T47D (cell line): ENCODE measurements around the gene NT5C3B.

Experiments used
- DNase-seq, 2 experiments: peaks; one replicate each; pipeline versions ENCODE4 v3.0.0 to v3.0.0-alpha.2; 2011 to 2012; ENCODE audit warnings: low read depth in 1 of 2, low spot score in 1 of 2
- JUND ChIP-seq: IDR thresholded peaks from 2 replicates; pipeline ENCODE4 v1.6.1; 2012; ENCODE audit warnings: low read depth
- in situ Hi-C: cut with HindIII; loops from 2 replicates; pipeline ENCODE4 v1.10.0; 2016; ENCODE audit warnings: low sequenced_read_pairs, low pct_unique_long_range_greater_than_20kb

NT5C3B gene

DNA sequence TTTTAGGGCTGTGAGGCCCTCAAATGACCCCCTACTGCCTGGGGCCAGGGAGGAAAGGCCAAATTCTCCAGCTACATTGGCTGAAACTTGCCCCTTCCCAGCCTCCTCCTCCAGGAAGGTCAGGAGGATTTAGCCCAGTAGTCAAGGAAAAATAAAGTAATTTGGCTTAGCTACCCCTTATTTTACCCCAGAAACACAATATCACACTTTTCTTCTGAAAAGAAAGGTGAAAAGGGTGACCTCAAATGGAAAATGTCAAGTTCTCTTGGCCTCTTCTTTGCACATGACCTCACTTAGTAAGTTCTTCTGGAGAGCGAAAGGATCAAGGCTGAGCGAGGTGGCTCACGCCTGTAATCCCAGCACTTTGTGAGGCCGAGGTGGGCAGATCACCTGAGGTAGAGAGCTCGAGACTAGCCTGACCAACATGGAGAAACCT lies 41.5 kb downstream of the NT5C3B start:
- TF ChIP-seq JUND: no peak
- no peak for DNase-seq
- in situ Hi-C loops: no loop called here

DNA sequence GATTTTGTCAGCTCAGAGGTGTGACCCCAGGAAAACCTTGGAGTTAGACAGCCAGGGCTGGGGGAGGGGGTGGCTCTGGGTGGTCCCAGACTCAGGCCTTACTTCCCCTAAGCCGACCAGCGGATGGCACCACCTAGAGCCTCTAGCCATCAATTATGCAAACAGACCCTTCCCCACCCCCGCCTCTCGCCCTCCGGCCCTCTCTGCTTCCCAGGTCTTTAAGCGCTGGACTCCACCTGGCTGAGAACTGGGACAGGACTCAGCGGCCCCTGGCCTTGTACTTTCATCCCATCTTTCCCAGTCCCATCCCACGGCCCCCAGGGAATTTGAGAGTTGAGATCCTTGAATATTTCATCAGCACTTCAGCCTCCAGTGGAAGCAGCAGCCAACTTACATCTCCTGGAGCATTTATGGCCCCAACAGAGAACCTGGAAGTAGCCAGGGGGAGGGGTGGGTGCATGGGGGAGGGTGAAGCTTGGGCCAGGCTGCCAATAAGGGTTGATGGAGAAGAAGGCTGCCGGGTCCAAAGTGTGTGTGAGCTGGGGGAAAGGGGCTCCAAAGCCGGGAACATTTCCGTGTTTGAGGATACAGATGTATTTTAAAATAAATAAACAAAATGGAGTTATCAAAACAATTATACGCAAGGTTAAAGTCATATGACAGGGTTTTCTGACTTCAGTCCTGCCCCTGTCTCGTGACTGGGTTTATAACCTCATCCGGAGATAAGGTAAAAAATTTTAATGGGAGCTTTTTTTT lies 42.1 kb downstream of the NT5C3B start:
- in situ Hi-C loops: no loop called here
- DNase-seq: peak in 1 of 2 experiments; percentile 57
- TF ChIP-seq JUND: no peak

DNA sequence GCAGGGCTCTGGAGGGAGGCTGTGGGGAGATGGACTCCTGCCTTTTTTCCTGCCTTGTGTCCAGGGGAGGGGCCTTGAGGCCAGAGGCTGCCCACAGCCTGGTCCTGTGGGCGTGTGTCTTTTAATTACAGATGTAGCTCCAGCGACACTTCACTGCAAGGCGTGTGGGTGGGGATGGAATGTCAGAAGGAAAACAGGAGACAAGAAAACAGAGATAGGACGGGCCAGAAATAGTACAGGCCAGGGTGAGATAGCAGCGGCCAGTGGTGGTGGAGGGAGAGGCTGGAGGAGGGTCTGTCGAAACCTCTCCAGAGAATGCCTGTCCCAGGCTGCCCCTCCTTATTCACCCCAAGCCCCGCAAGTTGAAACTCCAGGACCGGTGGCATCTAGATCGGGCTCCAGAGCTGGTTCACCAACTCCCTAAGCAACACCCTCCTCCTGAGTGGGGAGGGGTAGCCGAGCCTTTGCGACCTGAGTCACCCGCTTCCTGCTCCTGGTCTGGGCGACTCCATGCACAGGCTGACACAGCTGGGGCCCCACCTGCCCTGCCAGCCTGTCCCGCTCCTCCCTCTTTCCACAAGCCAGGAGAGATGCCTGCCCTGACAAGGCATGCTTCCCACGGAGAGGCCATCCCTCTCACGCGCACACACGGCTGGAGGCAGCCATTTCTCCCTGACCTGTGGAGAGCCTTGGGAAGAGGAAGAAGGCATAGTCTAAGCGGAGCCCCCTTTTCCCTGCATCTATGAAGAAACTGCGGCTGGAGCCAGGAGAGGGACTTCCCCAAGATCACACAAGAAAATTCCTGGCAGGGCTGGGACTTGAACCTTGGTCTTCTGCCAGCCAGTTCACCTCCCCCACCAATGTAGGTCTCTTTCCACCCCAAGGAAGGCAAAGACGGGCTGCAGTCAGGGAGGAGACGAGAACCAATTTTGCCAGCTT lies 42.9 kb downstream of the NT5C3B start:
- in situ Hi-C loops: no loop called here
- TF ChIP-seq JUND: no peak
- DNase-seq: peak in 1 of 2 experiments; percentile 95

DNA sequence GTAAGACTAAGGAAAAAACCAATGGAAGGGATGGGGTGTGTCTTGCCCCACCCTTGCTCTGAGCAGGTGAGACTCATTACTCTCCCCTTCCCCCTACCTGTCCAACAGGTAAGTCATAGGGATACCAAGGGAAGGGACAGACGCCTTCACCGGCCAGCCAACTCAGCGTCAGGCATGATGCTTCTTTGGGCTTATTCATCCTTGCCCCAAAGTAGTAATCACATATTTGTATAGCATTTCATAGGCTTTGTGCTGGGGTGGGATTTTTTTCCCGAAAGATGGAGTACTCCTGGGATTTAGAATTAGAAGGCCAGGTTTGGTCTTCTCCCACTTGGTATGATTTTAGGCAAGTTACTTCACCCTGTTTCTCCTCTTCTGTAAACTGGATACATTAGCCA lies 49.0 kb downstream of the NT5C3B start:
- no peak for DNase-seq
- in situ Hi-C loops: no loop called here
- no peak for TF ChIP-seq JUND

DNA sequence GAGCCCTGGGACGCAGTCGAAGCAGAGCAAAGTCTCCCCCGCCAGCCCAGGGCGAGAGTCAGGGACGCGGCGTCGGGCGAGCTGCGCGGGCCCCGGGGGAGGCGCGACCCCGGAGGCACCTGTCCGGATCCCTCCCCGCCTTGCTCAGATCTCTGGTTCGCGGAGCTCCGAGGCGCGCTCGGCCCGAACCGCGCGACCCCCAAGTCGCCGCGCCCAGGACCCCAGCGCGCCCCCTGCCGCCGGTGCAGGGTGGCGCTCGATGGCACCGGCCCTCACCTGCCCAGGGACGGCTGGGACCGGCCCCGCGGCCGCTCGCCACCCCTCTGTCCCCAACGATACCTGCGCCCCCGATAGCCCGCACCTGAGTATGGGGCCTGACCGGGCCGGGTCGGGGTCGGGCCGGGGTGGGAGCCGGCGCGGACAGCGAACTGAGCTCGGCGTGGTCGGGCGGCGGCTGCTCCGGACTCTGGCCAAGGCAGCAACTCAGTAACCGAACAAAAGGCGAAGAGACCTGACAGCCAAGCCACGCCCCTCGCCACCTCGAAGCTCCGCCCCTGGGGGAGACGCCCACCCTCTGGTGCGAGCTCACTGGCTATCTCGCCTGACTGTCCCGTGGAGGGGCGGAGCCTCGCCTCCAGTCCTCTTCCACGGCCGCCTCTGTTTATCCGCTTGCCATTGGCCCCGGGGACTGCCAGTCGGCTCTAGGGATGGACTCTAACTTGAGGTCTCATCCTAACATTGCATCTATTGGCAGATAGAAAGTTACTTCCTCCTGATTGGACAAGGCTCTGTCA lies 49.6 kb downstream of the NT5C3B start, which contains the start of gene JUP:
TSS of gene JUP (minus strand) at position 485 of the 794 bp plus-strand sequence. CDS start 14,857 bp downstream, outside the sequence.
- in situ Hi-C loops: no loop called here
- no peak for TF ChIP-seq JUND
- peak; percentile 99 to 100 for DNase-seq

DNA sequence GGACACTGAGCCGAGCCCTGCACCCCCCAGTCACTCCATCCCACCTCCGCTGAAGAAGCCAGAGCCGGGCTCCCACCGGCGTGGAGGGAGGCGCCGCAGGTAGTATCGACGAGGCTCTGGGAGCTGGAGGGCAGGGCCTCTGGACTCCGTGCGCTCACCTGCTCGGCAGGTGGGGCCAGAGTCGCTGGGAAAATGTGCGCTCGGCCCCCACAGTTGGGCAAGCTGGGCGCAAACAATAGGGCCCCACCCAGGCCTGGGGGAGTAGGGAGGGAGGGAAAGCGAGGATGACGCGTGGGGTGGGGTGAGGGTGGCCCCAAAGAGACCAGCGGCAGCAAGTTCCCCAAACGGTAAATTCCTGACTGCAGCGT lies 50.2 kb downstream of the NT5C3B start:
- in situ Hi-C loops: no loop called here
- peak in 1 of 2 experiments; percentile 95 for DNase-seq
- no peak for TF ChIP-seq JUND

DNA sequence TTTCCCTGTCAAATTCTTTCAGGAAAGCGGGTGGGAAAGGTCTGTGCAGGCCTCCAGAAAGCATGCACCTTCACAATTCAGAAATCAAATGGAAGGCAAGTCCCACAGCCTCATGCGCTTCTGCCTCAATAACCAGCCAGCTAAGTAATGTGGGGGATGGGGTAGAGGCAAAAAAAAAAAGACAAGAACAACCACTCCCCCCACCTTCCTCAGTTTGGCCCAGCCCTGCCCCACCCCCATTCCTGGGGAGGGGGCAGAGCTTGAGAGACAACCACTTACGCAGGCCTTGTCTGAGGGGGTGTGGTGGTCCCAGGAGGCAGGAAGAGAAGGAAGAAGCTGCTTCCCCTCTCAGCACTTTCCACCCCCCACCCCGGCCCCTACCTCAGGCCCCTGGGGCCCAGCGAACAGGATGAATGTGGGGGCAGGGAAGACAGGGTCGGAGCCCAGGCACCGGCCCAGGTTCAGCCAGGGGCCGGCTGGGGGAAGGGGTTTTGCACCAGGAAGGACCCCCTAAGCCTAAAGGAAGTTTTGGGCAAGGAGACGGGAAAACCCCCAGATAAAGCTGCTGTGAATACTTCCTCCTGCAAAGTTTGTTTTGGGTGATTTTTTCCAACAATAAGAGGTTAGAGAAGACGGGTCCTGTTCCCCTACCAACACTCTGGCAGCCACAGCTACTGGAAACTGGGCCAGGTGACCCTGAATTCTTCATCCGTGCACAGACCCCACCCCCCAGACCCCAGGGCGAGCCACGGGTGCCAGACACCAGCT lies 50.8 kb downstream of the NT5C3B start:
- TF ChIP-seq JUND: no peak
- DNase-seq: peak in 1 of 2 experiments; percentile 73
- in situ Hi-C loops: no loop called here

DNA sequence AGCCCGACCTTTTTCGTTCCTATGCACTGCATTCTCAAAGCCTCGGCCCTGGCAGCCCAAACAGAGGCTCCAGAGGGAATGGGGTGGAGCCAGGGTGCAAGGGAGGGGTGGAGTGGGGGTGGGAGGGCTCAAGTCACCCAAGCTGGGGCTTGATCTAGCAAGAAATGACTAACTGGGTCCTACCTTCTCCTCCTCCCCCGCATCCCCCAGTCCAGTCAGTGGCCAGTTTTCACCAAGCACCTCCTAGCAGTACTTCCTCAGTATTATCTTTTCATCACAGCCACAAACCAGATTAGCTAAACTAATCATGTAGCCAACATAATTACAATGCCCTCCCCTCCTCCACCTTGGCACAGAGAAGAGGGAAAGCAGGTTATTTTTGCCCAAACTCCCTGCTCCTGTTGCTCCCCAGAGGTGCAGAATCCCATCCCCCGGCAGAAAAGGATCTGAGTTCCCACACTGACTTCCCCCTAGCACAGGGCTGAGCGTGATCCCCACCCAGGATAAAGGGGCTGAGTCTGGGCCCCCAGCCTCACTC lies 51.8 kb downstream of the NT5C3B start:
- in situ Hi-C loops: no loop called here
- TF ChIP-seq JUND: no peak
- peak; percentile 70 to 91 for DNase-seq

DNA sequence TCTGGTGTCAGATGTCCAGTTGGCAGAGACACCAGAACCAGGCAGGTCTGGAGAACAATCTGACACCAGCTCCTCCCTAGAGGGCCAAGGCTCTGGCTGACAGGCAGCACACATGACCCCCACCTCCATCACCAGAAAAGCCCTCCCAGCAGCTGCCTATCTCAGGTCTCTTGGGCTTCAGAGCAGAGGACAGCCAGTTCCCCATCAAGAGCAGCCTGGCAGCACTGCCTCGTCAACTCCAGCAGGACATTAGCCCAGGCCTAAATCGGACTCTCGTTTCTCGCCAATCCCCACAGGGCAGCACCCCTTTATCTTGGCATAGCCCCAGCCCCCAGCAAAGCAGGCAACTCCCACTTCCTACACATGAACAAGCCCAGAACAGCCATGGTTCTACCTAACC lies 53.9 kb downstream of the NT5C3B start:
- no peak for TF ChIP-seq JUND
- in situ Hi-C loops: no loop called here

DNA sequence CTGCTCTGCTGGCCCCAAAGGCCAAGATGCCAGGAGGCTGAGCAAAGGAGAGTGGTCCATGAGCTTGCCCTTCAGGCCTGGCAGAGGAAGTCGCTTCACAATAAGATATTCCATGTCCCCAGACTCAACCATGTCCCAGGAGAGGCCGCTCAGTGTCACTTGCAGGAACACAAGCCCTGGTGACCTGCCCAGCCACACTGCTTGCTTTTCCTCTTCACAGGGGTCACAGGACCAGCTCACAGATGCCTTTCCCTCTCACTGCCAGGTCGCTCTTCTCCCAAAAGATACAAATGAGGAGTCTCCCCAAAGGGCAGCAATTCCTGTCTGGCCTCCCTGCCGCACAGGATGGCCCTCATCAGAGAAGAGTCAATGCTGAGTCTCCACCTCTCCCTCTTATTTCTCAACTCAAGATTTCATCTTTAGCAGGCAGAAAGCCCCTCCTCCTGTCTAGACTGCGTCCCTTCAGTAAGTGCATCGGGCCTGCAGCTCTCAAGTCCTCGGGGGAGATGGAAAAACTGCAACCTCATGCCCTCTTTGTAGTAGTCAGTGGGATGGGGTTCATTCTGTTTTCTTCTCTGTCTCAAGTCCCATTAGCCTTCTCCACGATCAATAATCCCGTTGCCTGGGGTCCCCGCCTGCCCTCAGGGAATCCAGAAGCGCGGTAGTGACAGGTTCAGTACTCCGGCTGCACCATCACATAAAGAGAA lies 54.5 kb downstream of the NT5C3B start:
- TF ChIP-seq JUND: no peak
- peak in 1 of 2 experiments; percentile 44 for DNase-seq
- in situ Hi-C loops: no loop called here

More for the DNA sequence above, 53.9 kb downstream of the NT5C3B start:
- no peak for DNase-seq

DNA sequence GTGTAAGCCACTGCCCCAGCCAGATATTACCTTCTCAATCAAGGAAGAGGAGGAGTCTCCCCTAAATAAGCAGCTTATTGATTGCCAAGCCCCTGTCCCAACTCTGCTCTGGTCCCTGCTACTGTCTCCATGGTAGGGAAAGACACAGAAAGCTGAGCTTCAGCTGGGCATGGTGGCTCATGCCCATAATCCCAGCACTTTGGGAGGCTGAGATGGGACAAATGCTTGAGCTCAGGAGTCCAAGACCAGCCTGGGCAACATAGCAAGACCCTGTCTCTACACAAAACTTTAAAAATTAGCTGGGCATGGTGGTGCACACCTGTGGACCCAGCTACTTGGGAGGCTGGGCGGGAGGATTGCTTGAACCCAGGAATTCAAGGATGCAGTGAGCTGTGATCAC lies 56.1 kb downstream of the NT5C3B start:
- TF ChIP-seq JUND: no peak
- in situ Hi-C loops: no loop called here
- no peak for DNase-seq
